ENCODE measurements around the gene MTARC2. TPM values are rescaled to one million over a fixed set of nuclear protein-coding genes. Genes with fewer than 3 reads are reported as not detected.
A peak's percentile ranks its signal among the peaks of the same experiment; 100 is the strongest.

The MTARC2 gene
- total and polyA plus RNA-seq, 2 of the 13 experiments (the other 11 are each of a cell fraction or from before 2014, with no cell fraction given) = 8.5 to 10.1 TPM

- TF ChIP-seq BATF2 (CRISPR knock-in tag; IDR thresholded peaks at IDR 0.05) (no peak), SRY (CRISPR knock-in tag; IDR thresholded peaks at IDR 0.05) (no peak), TSC22D2 (CRISPR knock-in tag; IDR thresholded peaks at IDR 0.05; ENCODE audit: borderline replicate concordance) (no peak), NFYC (CRISPR knock-in tag; IDR thresholded peaks at IDR 0.05) (peak; percentile 70), GTF2F1 (IDR thresholded peaks at IDR 0.05; ENCODE audit: low read length) (no peak), ZNF574 (CRISPR knock-in tag; IDR thresholded peaks at IDR 0.05) (peak; percentile 51; the same call in 1 of the 2 replicates), NFIC (IDR thresholded peaks at IDR 0.05; ENCODE audit: low read length) (no peak), ZNF556 (CRISPR knock-in tag; IDR thresholded peaks at IDR 0.05; ENCODE audit: borderline replicate concordance) (0 out of 2 replicates have a peak, but pooled peaks have one; percentile 3), ZNF224 (CRISPR knock-in tag; IDR thresholded peaks at IDR 0.05) (no peak), YEATS4 (CRISPR knock-in tag; IDR thresholded peaks at IDR 0.05; ENCODE audit: borderline replicate concordance) (peak; percentile 64; the same call in 1 of the 2 replicates), KAT7 (CRISPR knock-in tag; IDR thresholded peaks at IDR 0.05; ENCODE audit: borderline replicate concordance) (no peak), ZNF225 (CRISPR knock-in tag; IDR thresholded peaks at IDR 0.05) (no peak), MAZ (IDR thresholded peaks at IDR 0.05; ENCODE audit: borderline replicate concordance, low read depth, low read length) (no peak), MAZ (CRISPR knock-in tag; IDR thresholded peaks at IDR 0.05; ENCODE audit: low read depth) (0 out of 2 replicates have a peak, but pooled peaks have one; percentile 4), ZNF652 (CRISPR knock-in tag; IDR thresholded peaks at IDR 0.05; ENCODE audit: borderline replicate concordance, low read depth) (no peak), E2F5 (CRISPR knock-in tag; conservative IDR thresholded peaks at IDR 0.05) (no peak), PCBP1 (IDR thresholded peaks at IDR 0.05; ENCODE audit: borderline replicate concordance, low read depth, low read length) (no peak), RFXAP (CRISPR knock-in tag; IDR thresholded peaks at IDR 0.05; ENCODE audit: borderline replicate concordance) (no peak), ZXDC (CRISPR knock-in tag; IDR thresholded peaks at IDR 0.05) (peak; percentile 58; the same call in 1 of the 2 replicates), IKZF4 (CRISPR knock-in tag; IDR thresholded peaks at IDR 0.05; ENCODE audit: borderline replicate concordance, low read depth, not compliant biosample characterization) (peak; percentile 7), FUBP1 (CRISPR knock-in tag; IDR thresholded peaks at IDR 0.05; ENCODE audit: borderline replicate concordance) (no peak)
Observed at GRCh38 chr1:220787069-220787619, 39.0 kb downstream of the MTARC2 start (continued).

All from HepG2 (cell line).